GM12801 (cell line): ENCODE results near the gene MDK.

Experiments
- CTCF ChIP-seq: IDR thresholded peaks from one replicate; pipeline ENCODE4 v1.5.1; 2011; ENCODE audit warnings: control low read depth; ENCODE audit not compliant: insufficient read length; ENCODE audit errors: extremely low read depth

MDK gene

DNA sequence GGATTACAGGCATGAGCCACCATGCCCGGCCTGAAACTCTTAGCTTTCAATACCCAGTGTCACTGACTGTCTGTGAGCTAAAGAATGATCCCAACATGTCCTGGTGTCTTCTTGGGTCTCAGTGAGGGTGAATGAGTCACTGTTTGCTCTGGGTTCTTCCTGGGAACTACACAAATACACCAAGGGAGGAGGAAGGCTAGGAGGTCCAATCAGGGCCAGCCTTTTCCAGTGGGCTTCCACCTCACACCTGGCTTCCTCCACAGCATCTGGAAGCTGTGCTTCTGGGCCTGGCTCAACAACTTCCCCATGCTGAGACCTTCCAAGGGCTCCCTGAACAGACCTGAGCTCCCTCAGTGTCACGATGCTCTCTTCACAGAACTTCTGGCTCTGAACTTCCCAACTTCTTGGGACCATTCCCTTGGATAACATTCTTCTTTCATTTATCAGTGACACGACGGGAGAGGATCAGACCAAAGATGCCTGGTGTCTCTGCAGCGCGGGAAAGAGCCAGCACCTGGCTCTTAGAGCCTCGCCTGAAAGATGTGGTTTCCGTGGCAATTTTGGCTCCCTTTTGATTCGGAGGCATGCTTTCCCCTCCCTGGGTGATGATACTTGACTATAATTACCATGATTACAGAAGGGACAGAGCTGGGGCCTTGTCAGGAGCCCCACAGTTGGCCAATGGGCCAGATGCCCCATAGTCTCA is 32.4 kb downstream of the MDK start:
- no peak for TF ChIP-seq CTCF

DNA sequence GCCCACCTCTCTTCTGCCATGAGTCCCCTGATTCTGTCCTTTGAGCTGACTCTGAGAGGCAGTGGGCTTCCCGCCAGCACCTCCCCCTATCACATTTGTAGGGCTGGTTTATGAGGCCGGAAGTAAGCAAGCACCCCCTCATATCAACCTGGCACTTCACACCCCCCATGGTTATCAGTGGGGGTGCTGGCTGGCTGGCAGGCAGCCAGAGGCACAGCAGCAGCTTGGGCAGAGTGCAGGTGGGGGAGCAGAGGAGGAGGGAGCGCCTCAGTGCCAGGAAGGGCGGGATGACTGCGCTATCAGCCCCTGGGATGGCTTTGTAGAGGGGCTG is 33.0 kb downstream of the MDK start:
- no peak for TF ChIP-seq CTCF

GRCh38 chr11:46414879-46415278 is 33.4 kb downstream of the MDK start:
- TF ChIP-seq CTCF: no peak

DNA sequence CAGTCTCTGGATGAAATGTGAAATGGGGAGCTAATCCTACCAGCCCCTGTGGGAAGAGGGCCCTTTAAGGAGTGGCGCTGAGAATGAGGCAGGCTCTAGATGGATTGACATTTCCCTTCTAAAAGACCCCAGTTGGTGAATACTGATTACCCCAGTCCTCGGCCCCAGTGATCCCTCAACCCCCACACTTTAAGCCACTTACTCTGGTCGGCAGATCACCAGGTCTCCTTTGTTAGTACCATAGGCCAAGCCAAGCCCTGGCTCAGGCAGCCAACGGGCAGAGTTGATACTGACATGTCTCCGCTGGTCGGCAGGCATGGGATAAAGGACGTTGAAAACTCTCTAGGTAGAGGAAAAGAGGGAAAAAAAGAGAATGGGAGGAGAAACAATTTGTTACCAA is 36.2 kb downstream of the MDK start:
- no peak for TF ChIP-seq CTCF

DNA sequence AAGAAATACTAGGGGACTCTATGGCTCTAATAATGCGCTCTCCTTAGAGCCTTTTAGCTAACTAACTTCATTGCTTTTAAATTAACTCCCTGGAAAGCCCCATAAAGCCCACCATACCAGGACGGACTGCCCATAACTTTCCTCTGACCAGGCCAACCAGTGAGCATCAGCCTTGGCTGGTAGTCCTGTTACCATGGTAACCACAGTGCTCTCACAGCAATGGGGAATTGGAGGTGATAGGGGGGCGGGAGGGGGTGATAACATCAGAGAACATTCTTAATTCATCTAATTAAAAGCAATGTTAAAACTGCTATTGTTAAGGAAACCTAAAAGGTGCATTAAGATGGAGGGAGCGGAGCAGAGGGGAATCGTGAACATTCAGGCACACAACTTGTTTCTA is 37.3 kb downstream of the MDK start:
- TF ChIP-seq CTCF: no peak

DNA sequence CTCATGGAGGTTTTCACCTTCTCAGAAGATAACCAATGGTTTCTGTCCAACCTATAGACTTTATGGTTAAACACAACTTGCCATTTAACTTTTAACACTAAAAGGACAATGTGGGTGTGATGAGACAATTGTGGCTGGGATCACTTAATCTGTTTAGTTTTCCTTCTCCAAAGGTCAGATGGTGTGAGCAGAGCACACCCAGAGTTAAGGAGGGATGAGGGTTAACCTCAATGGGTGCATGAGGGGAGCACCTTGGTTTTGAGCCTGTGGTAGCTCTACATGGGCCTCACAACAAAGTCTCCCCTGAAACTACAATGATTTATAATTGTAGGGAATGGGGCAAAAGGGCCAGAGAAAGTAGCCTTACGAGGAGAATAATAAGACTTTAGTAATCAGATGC is 39.0 kb downstream of the MDK start:
- no peak for TF ChIP-seq CTCF

- TF ChIP-seq CTCF: no peak
Measured at GRCh38 chr11:46421257-46421880, 39.9 kb downstream of the MDK start.
